Osteocyte (in vitro differentiated cells): ENCODE results near the gene NOD1. TPM values are rescaled to one million over a fixed set of nuclear protein-coding genes. Genes with fewer than 3 reads are reported as not detected.
"Not testable (repeated sequence)": the region's sequence is repeated elsewhere in the genome, so short reads cannot be mapped to it uniquely, and the experiment has no call there.

Source experiments
- DNase-seq: peaks from one replicate; pipeline ENCODE4 v3.0.0; 2021; ENCODE audit warnings: mixed read lengths; ENCODE audit not compliant: unreplicated experiment; ENCODE audit errors: extremely low spot score
- H3K27ac Mint-ChIP-seq: one replicate; pipeline ENCODE4 v1.8.0; 2021; ENCODE audit warnings: mild to moderate bottlenecking, mixed read lengths; ENCODE audit not compliant: unreplicated experiment
- H3K27me3 Mint-ChIP-seq: one replicate; pipeline ENCODE4 v1.8.0; 2021; ENCODE audit warnings: mixed read lengths; ENCODE audit not compliant: unreplicated experiment
- H3K36me3 Mint-ChIP-seq: one replicate; pipeline ENCODE4 v1.8.0; 2021; ENCODE audit warnings: mixed read lengths; ENCODE audit not compliant: unreplicated experiment
- H3K4me1 Mint-ChIP-seq: one replicate; pipeline ENCODE4 v1.8.0; 2021; ENCODE audit warnings: mixed read lengths; ENCODE audit not compliant: unreplicated experiment
- H3K4me3 Mint-ChIP-seq: one replicate; pipeline ENCODE4 v1.8.0; 2021; ENCODE audit warnings: mild to moderate bottlenecking, moderate library complexity, mixed read lengths; ENCODE audit not compliant: unreplicated experiment
- H3K9me3 Mint-ChIP-seq: one replicate; pipeline ENCODE4 v1.8.0; 2021; ENCODE audit warnings: mixed read lengths; ENCODE audit not compliant: unreplicated experiment
- total RNA-seq: library from RNA; stranded (reverse); gene quantifications from 2 replicates; pipeline ENCODE4 v1.2.1, GENCODE V29; 2021
- TF ChIP-seq, protein P1 (sequence below): fragments of 200-600 bp; sonication (generic); IDR thresholded peaks from 2 replicates; pipeline ENCODE4 v1.5.0; 2021; ENCODE audit warnings: antibody characterized with exemption, mild to moderate bottlenecking, moderate library complexity

The NOD1 gene
- total RNA-seq, 1 donor from 2014 or later: 7.2 TPM

DNA sequence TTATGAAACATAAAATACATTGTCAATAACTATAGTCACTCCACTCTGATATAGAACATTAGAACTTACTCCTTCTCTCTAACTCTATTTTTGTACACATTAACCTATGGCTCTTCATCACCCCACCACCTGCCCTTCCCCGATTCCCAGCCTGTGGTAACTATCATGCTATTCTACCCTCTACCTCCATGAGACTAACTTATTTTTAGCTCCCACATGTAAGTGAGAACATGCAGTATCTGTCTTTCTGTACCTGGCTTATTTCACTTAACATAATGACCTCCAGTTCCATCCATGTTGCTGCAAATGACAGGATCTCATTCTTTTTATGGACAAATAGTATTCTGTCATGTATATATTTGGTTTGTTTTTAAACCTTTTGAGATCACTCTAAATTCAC is 8.8 kb upstream of the NOD1 start:
- DNase-seq: no peak
- Mint-ChIP-seq H3K27me3 (peaks cover 4% of the 10 kb centered on the region), H3K36me3 (peaks cover 2% of the 10 kb centered on the region), H3K4me3 (no peak overlapping the region), H3K27ac (no peak overlapping the region), H3K4me1 (no peaks in the 10 kb centered on the region), H3K9me3 (peaks cover 14% of the 10 kb centered on the region)
- TF ChIP-seq, protein P1, sequence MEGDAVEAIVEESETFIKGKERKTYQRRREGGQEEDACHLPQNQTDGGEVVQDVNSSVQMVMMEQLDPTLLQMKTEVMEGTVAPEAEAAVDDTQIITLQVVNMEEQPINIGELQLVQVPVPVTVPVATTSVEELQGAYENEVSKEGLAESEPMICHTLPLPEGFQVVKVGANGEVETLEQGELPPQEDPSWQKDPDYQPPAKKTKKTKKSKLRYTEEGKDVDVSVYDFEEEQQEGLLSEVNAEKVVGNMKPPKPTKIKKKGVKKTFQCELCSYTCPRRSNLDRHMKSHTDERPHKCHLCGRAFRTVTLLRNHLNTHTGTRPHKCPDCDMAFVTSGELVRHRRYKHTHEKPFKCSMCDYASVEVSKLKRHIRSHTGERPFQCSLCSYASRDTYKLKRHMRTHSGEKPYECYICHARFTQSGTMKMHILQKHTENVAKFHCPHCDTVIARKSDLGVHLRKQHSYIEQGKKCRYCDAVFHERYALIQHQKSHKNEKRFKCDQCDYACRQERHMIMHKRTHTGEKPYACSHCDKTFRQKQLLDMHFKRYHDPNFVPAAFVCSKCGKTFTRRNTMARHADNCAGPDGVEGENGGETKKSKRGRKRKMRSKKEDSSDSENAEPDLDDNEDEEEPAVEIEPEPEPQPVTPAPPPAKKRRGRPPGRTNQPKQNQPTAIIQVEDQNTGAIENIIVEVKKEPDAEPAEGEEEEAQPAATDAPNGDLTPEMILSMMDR: no peak

DNA sequence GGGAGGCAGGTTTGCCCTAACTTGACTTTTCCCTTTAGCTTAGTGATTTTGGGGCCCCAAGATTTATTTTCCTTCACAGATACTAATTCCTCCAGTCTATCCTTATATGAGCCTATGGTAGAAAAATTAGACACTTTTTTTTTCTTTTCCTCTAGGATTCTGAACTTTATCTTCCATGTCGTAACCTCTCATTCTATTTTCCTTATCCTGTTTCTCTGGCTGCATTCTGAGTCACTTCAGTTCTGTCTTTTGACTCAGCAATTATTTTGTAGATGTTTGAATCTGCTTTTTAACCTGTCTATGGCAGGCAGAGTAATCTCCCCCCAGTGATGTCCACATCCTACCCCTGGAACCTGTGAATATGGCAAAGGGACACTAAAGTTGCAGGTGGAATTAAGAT is 7.1 kb upstream of the NOD1 start:
- TF ChIP-seq, protein P1: no peak
- peaks cover 4% of the 10 kb centered on the region for H3K27me3 Mint-ChIP-seq
- DNase-seq: no peak
- no peak overlapping the region for H3K27ac Mint-ChIP-seq
- H3K4me3 Mint-ChIP-seq: no peak overlapping the region
- no peaks in the 10 kb centered on the region for H3K4me1 Mint-ChIP-seq
- H3K36me3 Mint-ChIP-seq: no peaks in the 10 kb centered on the region
- no peaks in the 10 kb centered on the region for H3K9me3 Mint-ChIP-seq

DNA sequence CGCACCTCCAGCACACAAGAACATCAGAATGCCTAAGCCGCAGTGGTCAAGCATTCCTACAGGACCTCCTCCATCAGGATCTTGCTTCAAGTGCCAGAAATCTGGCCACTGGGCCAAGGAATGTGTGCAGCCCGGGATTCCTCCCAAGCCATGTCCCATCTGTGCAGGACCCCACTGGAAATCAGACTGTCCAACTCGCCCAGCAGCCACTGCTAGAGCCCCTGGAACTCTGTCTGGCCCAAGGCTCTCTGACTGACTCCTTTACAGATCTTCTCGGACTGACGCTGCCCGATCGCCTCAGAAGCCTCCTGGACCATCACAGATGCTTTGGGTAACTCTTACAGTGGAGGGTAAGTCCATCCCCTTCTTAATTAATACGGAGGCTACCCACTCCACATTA is 2.8 kb upstream of the NOD1 start:
- H3K36me3 Mint-ChIP-seq, H3K27ac Mint-ChIP-seq, H3K9me3 Mint-ChIP-seq, H3K4me3 Mint-ChIP-seq, H3K27me3 Mint-ChIP-seq: not testable (repeated sequence)
- peaks cover 22% of the 10 kb centered on the region for H3K4me1 Mint-ChIP-seq
- DNase-seq: peak; percentile 77

DNA sequence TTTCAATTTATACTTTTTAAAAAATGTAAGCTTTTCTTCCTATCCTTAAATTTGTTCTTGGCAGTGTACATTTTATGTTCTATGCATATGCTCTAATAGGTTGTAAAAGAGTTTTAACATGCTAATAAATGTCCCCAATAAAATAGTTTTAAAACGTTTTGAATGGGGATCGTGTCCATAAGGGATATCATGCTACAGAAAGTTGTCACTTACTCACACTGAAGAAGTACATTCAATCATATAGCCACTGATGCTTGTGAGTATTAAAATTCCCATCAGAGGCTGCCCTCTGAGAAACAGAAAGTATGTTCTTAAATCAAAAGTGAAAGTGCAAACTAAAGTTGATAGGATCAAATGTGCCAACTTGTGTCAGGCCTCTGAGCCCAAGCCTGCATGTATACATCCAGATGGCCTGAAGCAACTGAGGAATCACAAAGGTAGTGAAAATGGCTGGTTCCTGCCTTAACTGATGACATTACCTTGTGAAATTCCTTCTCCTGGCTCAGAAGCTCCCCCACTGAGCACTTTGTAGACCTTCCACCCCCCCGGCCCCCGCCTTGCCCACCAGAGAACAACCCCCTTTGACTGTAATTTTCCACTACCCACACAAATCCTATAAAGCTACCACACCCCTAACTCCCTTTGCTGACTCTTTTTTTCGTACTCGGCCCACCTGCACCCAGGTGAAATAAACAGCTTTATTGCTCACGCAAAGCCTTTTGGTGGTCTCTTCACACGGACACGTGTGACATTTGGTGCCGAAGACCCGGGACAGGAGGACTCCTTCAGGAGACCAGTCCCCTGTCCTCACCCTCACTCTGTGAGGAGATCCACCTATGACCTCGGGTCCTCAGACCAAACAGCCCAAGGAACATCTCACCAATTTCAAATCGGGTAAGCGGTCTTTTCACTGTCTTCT is 877 bp upstream of the NOD1 start:
- Mint-ChIP-seq H3K4me3 (peak overlapping the region; percentile 90), H3K27ac (peak overlapping the region; percentile 86), H3K27me3 (no peaks in the 10 kb centered on the region), H3K4me1 (peaks cover 25% of the 10 kb centered on the region), H3K36me3 (no peaks in the 10 kb centered on the region), H3K9me3 (no peaks in the 10 kb centered on the region)
- peak; percentile 67 for DNase-seq
- TF ChIP-seq, protein P1: no peak

DNA sequence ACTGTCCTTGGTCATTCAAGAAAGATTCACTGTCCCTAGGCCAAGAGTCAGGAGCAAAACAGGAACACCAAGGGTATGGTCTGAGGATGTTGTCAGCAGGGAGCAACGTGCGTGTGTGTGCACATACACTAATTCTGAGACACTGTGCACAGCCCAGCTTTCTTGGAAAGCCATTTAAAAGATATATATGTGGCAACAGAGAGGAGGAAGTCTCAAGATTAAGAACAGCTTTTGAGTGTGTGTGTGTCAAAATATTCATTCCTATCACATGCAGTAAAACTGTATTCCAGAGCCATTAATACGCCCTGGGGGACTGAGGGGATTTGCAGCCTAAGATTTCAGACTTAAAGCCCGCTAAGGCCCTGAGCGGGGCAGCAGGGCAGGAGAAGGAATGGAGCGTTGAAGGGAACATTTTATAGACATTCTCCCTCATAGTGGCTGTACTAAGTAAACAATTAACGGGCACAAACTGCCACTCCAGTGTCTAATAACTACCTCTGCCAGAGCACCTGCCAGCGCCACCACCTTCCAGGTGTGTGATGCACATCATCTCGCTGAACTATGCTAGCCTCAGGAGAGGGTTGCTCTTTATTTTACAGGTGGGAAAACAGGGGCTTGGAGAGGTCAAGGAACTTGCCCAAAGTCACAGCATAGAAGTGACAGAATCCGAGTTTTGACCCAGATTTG is 2.0 kb downstream of the NOD1 start:
- no peak overlapping the region for H3K27ac Mint-ChIP-seq
- H3K9me3 Mint-ChIP-seq: no peaks in the 10 kb centered on the region
- peak; percentile 51 for DNase-seq
- TF ChIP-seq, protein P1: no peak
- H3K4me3 Mint-ChIP-seq: no peak overlapping the region
- H3K27me3 Mint-ChIP-seq: no peaks in the 10 kb centered on the region
- H3K36me3 Mint-ChIP-seq: peaks cover 3% of the 10 kb centered on the region
- peaks cover 46% of the 10 kb centered on the region for H3K4me1 Mint-ChIP-seq
